Body of pancreas (tissue), 4 donors: ENCODE measurements around the gene CALR3. TPM values are rescaled to one million over a fixed set of nuclear protein-coding genes. Genes with fewer than 3 reads are reported as not detected.

Experiments
- ATAC-seq: fragments of 150-250 bp; one replicate; pipeline ENCODE4 v1.9.1; 2016
- DNase-seq, 4 donors: peaks; one replicate each; pipeline ENCODE4 v3.0.0-alpha.2; 2019
- H3K27ac ChIP-seq, 4 donors: fragments of 200-600 bp; sonication (generic); 1 replicate in 3 of 4; 2 replicates in 1 of 4; pipeline versions ENCODE4 v1.5.1 to v1.6.1; 2016 to 2019; ENCODE audit warnings: mild to moderate bottlenecking in 1 of 4, mixed read lengths in 1 of 4, moderate library complexity in 1 of 4
- H3K27me3 ChIP-seq, 2 donors: fragments of 200-600 bp; sonication (generic); one replicate each; pipeline ENCODE4 v1.6.0; 2016; ENCODE audit warnings: mild to moderate bottlenecking in 1 of 2
- H3K36me3 ChIP-seq, 2 donors: fragments of 200-600 bp; sonication (generic); replicated peaks in 1 of 2; 2 replicates each; pipeline ENCODE4 v1.5.1; 2016; ENCODE audit warnings: low read depth in 2 of 2; ENCODE audit not compliant: insufficient read depth in 1 of 2
- H3K4me1 ChIP-seq: fragments of 200-600 bp; sonication (generic); one replicate; pipeline ENCODE4 v1.6.0; 2016
- H3K4me3 ChIP-seq, 2 donors: fragments of 200-600 bp; sonication (generic); 1 replicate in 1 of 2; 2 replicates in 1 of 2; pipeline ENCODE4 v1.5.1; 2016 to 2019
- H3K9me3 ChIP-seq, 3 donors: fragments of 200-600 bp; sonication (generic); 1 replicate in 2 of 3; 2 replicates in 1 of 3; pipeline ENCODE4 v1.5.1; 2016
- CTCF ChIP-seq, 7 experiments: fragments of 450-650 bp in 4 of 7; fragments of 200-600 bp in 3 of 7; sonication (generic) in 3 of 7; IDR thresholded peaks; one replicate each; pipeline ENCODE4 v1.5.1; 2016 to 2019; ENCODE audit warnings: antibody characterized with exemption in 7 of 7
- POLR2A ChIP-seq, 3 donors: fragments of 450-650 bp; IDR thresholded peaks; one replicate each; pipeline ENCODE4 v1.6.1; 2016; ENCODE audit warnings: antibody characterized with exemption in 3 of 3, mild to moderate bottlenecking in 2 of 3
- WGBS, 2 donors: methylation state at CpG; one replicate each; pipeline ENCODE4 v1.1.5; 2017; 5-methylcytosine and 5-hydroxymethylcytosine counted together
- intact Hi-C: fragments of 100-400 bp; cut with DNase I; formaldehyde crosslinking; loops from one replicate; pipeline ENCODE4 v1.15.1; 2023
- total RNA-seq, 2 donors: library from RNA; depleted of rRNA; stranded (reverse); fragments of >200 nt; gene quantifications; one replicate each; pipeline ENCODE4 v1.1.0, GENCODE V29; 2016

Gene CALR3
- total RNA-seq, 2 donors from 2014 or later, result not detected

- TF ChIP-seq CTCF (IDR thresholded peaks at IDR 0.05) (peak in 1 of 7 experiments; percentile 16), POLR2A (IDR thresholded peaks at IDR 0.05) (peak; percentile 44 to 82 (median 76))
- Histone ChIP-seq H3K9me3 (no peaks in the 10 kb centered on the region), H3K4me3 (peak within 1 kb of the TSS; percentile 98 to 99), H3K36me3 (no peaks in the 10 kb centered on the region), H3K27me3 (no peaks in the 10 kb centered on the region), H3K27ac (peak within 1 kb of the TSS; percentile 83 to 94 (median 88)), H3K4me1 (peaks cover 33% of the 10 kb centered on the region)
- ATAC-seq (peak; percentile 97), DNase-seq (peak; percentile 93 to 95 (median 94))
- intact Hi-C loops, result no loop called here
- WGBS, 2 donors, result 0% methylated on average over 98 of the region's 108 CpGs; no CpG with 5 or more reads in 1 of the 2 donors
These were observed 46.3 kb upstream of the CALR3 start, which contains the start of gene CHERP for GRCh38 chr19:16542045-16542909. TSS of gene CHERP (minus strand) at chr19:16542437. CDS start at chr19:16542378, 59 bp downstream.

- Histone ChIP-seq H3K27ac (peak overlapping the region; percentile 36 to 94 (median 86)), H3K4me1 (peaks cover 33% of the 10 kb centered on the region), H3K9me3 (no peaks in the 10 kb centered on the region), H3K36me3 (no peaks in the 10 kb centered on the region), H3K4me3 (peak overlapping the region; percentile 98 to 99), H3K27me3 (no peaks in the 10 kb centered on the region)
- DNase-seq (no peak), ATAC-seq (peak; percentile 2)
- TF ChIP-seq CTCF (IDR thresholded peaks at IDR 0.05) (no peak), POLR2A (IDR thresholded peaks at IDR 0.05) (no peak)
- intact Hi-C loops, result no loop called here
- WGBS, 2 donors, result 1% methylated on average over 14 to 29 of the region's 29 CpGs
These were observed 45.6 kb upstream of the CALR3 start for GRCh38 chr19:16541526-16542044.

GRCh38 chr19:16540948-16541347 is 45.0 kb upstream of the CALR3 start:
- WGBS, 2 donors, result 55 to 64% methylated on average over 12 of the region's 12 CpGs
- peaks cover 33% of the 10 kb centered on the region for H3K4me1 ChIP-seq
- H3K36me3 ChIP-seq, result no peaks in the 10 kb centered on the region
- no peaks in the 10 kb centered on the region for H3K27me3 ChIP-seq
- intact Hi-C loops, result no loop called here
- ATAC-seq (no peak), DNase-seq (no peak)
- no peak for TF ChIP-seq CTCF (IDR thresholded peaks at IDR 0.05)
- no peak for TF ChIP-seq POLR2A (IDR thresholded peaks at IDR 0.05)
- no peaks in the 10 kb centered on the region for H3K9me3 ChIP-seq
- no peak overlapping the region for H3K27ac ChIP-seq
- H3K4me3 ChIP-seq, result no peak overlapping the region

- Histone ChIP-seq H3K9me3 (no peaks in the 10 kb centered on the region), H3K36me3 (peaks cover 9 to 18% of the 10 kb centered on the region in 2 donors), H3K27me3 (no peaks in the 10 kb centered on the region), H3K4me1 (peaks cover 21% of the 10 kb centered on the region), H3K27ac (no peak overlapping the region), H3K4me3 (no peak overlapping the region)
- intact Hi-C loops, result no loop called here
- WGBS, 2 donors, result 91 to 92% methylated on average over 12 to 13 of the region's 13 CpGs
- no peak for DNase-seq
- no peak for ATAC-seq
- no peak for TF ChIP-seq POLR2A (IDR thresholded peaks at IDR 0.05)
- TF ChIP-seq CTCF (IDR thresholded peaks at IDR 0.05), result no peak
These were observed 41.1 kb upstream of the CALR3 start for GRCh38 chr19:16537111-16537510.
